Keratinocyte (primary cell): ENCODE results near the gene SVOPL. TPM values are rescaled to one million over a fixed set of nuclear protein-coding genes. Genes with fewer than 3 reads are reported as not detected.

ENCODE experiments used
- DNase-seq: peaks from one replicate; pipeline ENCODE4 v3.0.0-alpha.2; 2011; ENCODE audit warnings: low read depth, missing footprints, low spot score
- FAIRE-seq: peaks from 2 replicates; lab custom pipeline; 2011; peaks lifted over from hg19 to GRCh38; lab: Jason Lieb, UNC
- H2AFZ ChIP-seq: 2 replicates; pipeline ENCODE4 v1.6.0; 2012; ENCODE audit warnings: low read length, control low read depth, inconsistent platforms; ENCODE audit not compliant: control insufficient read depth
- H3K27ac ChIP-seq: 2 replicates; pipeline ENCODE4 v1.5.1; 2011; ENCODE audit warnings: low read length; ENCODE audit not compliant: control insufficient read depth, insufficient read depth
- H3K27me3 ChIP-seq: 3 replicates; pipeline ENCODE4 v1.6.0; 2011; ENCODE audit warnings: low read length; ENCODE audit not compliant: control insufficient read depth, insufficient read depth; ENCODE audit errors: extremely low read depth
- H3K36me3 ChIP-seq, 2 experiments: 2 replicates in 1 of 2; 3 replicates in 1 of 2; pipeline ENCODE4 v1.5.1; 2011; ENCODE audit warnings: low read length in 2 of 2, mild to moderate bottlenecking in 1 of 2; ENCODE audit not compliant: control insufficient read depth in 2 of 2, insufficient read depth in 2 of 2; ENCODE audit errors: extremely low read depth in 1 of 2
- H3K4me1 ChIP-seq: 3 replicates; pipeline ENCODE4 v1.5.1; 2011; ENCODE audit warnings: low read length; ENCODE audit not compliant: control insufficient read depth, insufficient read depth; ENCODE audit errors: extremely low read depth
- H3K4me2 ChIP-seq: 3 replicates; pipeline ENCODE4 v1.6.0; 2011; ENCODE audit warnings: low read depth, low read length; ENCODE audit not compliant: control insufficient read depth, insufficient read depth; ENCODE audit errors: extremely low read depth
- H3K4me3 ChIP-seq, 3 experiments: fragments of 200-600 bp in 1 of 3; sonication (generic) in 1 of 3; 2 replicates in 2 of 3; 3 replicates in 1 of 3; pipeline ENCODE4 v1.5.1; 2011 to 2016; ENCODE audit warnings: low read length in 3 of 3, mild to moderate bottlenecking in 3 of 3, control low read depth in 2 of 3, inconsistent platforms in 1 of 3, low read depth in 1 of 3, mixed read lengths in 1 of 3, mixed run types in 1 of 3, moderate library complexity in 1 of 3; ENCODE audit not compliant: control insufficient read depth in 2 of 3, insufficient read depth in 2 of 3; ENCODE audit errors: extremely low read depth in 1 of 3
- H3K79me2 ChIP-seq: 2 replicates; pipeline ENCODE4 v1.6.0; 2012; ENCODE audit warnings: low read length; ENCODE audit not compliant: control insufficient read depth, insufficient read depth
- H3K9ac ChIP-seq: 3 replicates; pipeline ENCODE4 v1.6.0; 2011; ENCODE audit warnings: low read length; ENCODE audit not compliant: control insufficient read depth, insufficient read depth; ENCODE audit errors: extremely low read depth
- H3K9me1 ChIP-seq: 3 replicates; pipeline ENCODE4 v1.6.0; 2011; ENCODE audit warnings: low read length; ENCODE audit not compliant: control insufficient read depth, insufficient read depth; ENCODE audit errors: extremely low read depth
- H3K9me3 ChIP-seq: 2 replicates; pipeline ENCODE4 v1.5.1; 2012; ENCODE audit warnings: low read depth, low read length; ENCODE audit not compliant: control insufficient read depth
- H4K20me1 ChIP-seq: 3 replicates; pipeline ENCODE4 v1.6.0; 2011; ENCODE audit warnings: low read length; ENCODE audit not compliant: control insufficient read depth, insufficient read depth; ENCODE audit errors: extremely low read depth
- EZH2 ChIP-seq: IDR thresholded peaks from one replicate; pipeline ENCODE4 v1.6.1; 2012; ENCODE audit warnings: inconsistent platforms, mild to moderate bottlenecking, low read length, moderate library complexity
- dilution Hi-C: fragments of 300-500 bp; cut with MboI; formaldehyde crosslinking; loops from one replicate; pipeline ENCODE4 v1.7.0; 2020; ENCODE audit warnings: low sequenced_read_pairs; ENCODE audit not compliant: extremely low pct_ligation_motif_present
- polyA plus RNA-seq, 5 experiments: library from polyadenylated mRNA; depleted of rRNA in 3 of 5; stranded (reverse) in 3 of 5; stranded (forward) in 1 of 5; unstranded in 1 of 5; fragments of >200 nt; gene quantifications; 1 replicate in 1 of 5; 2 replicates in 3 of 5; 3 replicates in 1 of 5; pipeline versions ENCODE4 v1.2.1 to v1.2.3, GENCODE V29; 2011 to 2012; ENCODE audit warnings: missing spikeins in 2 of 5, low read depth in 1 of 5, low replicate concordance in 1 of 5
- TF ChIP-seq, protein P1 (sequence below), 3 experiments: IDR thresholded peaks in 1 of 3; conservative IDR thresholded peaks in 1 of 3; optimal IDR thresholded peaks in 1 of 3; 2 replicates in 2 of 3; 3 replicates in 1 of 3; pipeline versions ENCODE3 to v1.5.1; 2011; ENCODE audit warnings: low read length in 3 of 3, mild to moderate bottlenecking in 3 of 3, moderate library complexity in 2 of 3, control low read depth in 1 of 3, inconsistent platforms in 1 of 3; ENCODE audit not compliant: insufficient read depth in 2 of 3; ENCODE audit errors: extremely low read depth in 1 of 3

The SVOPL gene
- polyA plus RNA-seq, 1 donor (not counting 4 experiments of a cell fraction or from before 2014, with no cell fraction given): not detected

- no peak overlapping the region for H3K4me2 ChIP-seq
- H3K9me3 ChIP-seq: no peaks in the 10 kb centered on the region
- H3K9me1 ChIP-seq: no peaks in the 10 kb centered on the region
- no peak overlapping the region for H3K9ac ChIP-seq
- no peaks in the 10 kb centered on the region for H3K79me2 ChIP-seq
- H4K20me1 ChIP-seq: no peaks in the 10 kb centered on the region
- DNase-seq (no peak), FAIRE-seq (no peak)
- no peak overlapping the region for H3K4me3 ChIP-seq
- no peaks in the 10 kb centered on the region for H3K27me3 ChIP-seq
- TF ChIP-seq, protein P1, sequence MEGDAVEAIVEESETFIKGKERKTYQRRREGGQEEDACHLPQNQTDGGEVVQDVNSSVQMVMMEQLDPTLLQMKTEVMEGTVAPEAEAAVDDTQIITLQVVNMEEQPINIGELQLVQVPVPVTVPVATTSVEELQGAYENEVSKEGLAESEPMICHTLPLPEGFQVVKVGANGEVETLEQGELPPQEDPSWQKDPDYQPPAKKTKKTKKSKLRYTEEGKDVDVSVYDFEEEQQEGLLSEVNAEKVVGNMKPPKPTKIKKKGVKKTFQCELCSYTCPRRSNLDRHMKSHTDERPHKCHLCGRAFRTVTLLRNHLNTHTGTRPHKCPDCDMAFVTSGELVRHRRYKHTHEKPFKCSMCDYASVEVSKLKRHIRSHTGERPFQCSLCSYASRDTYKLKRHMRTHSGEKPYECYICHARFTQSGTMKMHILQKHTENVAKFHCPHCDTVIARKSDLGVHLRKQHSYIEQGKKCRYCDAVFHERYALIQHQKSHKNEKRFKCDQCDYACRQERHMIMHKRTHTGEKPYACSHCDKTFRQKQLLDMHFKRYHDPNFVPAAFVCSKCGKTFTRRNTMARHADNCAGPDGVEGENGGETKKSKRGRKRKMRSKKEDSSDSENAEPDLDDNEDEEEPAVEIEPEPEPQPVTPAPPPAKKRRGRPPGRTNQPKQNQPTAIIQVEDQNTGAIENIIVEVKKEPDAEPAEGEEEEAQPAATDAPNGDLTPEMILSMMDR (optimal IDR thresholded peaks at IDR 0.05 in 1 of 3, IDR thresholded peaks at IDR 0.05 in 1 of 3, conservative IDR thresholded peaks at IDR 0.05 in 1 of 3; ENCODE audit: extremely low read depth in 1 of 3, insufficient read depth in 2 of 3, low read length in 3 of 3): no peak
- no peak for TF ChIP-seq EZH2
- no peaks in the 10 kb centered on the region for H3K4me1 ChIP-seq
- no peak overlapping the region for H3K27ac ChIP-seq
- H3K36me3 ChIP-seq: no peaks in the 10 kb centered on the region
- dilution Hi-C loops: no loop called here
- no peak overlapping the region for H2AFZ ChIP-seq
These were observed 19.1 kb upstream of the SVOPL start for GRCh38 chr7:138720286-138720685.

DNA sequence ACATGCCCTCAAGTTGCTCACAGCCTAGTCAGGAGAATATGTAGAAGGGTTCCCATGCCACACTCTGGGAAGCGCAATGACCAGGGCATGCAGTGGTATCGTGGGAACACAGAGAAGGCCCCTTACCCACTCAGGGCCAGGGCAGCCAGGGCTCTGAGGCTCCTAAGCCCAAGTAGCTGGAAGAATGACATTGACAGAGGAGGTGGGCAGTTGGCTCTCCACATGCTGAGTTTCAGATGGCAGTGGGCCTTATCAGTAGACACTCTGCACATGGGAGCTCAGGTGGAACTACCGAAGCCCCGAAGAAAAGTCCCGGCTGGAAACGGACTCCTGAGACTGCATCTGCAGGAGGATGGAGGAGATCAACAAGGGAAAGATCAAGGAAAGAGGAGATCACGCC, 15.7 kb upstream of the SVOPL start:
- Histone ChIP-seq H4K20me1 (no peaks in the 10 kb centered on the region), H3K4me1 (no peaks in the 10 kb centered on the region), H3K4me3 (no peak overlapping the region), H3K9me1 (no peaks in the 10 kb centered on the region), H3K79me2 (no peaks in the 10 kb centered on the region), H3K27ac (no peak overlapping the region), H2AFZ (no peak overlapping the region), H3K36me3 (no peaks in the 10 kb centered on the region), H3K9me3 (no peaks in the 10 kb centered on the region), H3K27me3 (no peaks in the 10 kb centered on the region), H3K4me2 (no peak overlapping the region), H3K9ac (no peak overlapping the region)
- TF ChIP-seq, protein P1 (optimal IDR thresholded peaks at IDR 0.05 in 1 of 3, IDR thresholded peaks at IDR 0.05 in 1 of 3, conservative IDR thresholded peaks at IDR 0.05 in 1 of 3; ENCODE audit: extremely low read depth in 1 of 3, insufficient read depth in 2 of 3, low read length in 3 of 3): no peak
- TF ChIP-seq EZH2: no peak
- DNase-seq (no peak), FAIRE-seq (no peak)
- dilution Hi-C loops: no loop called here
